K562 (cell line): ENCODE measurements around the gene MYO1H. TPM values are rescaled to one million over a fixed set of nuclear protein-coding genes. Genes with fewer than 3 reads are reported as not detected.

Experiments
- ATAC-seq: fragments of 200-7000 bp; cut with Tn5 transposase; 3 replicates; pipeline ENCODE4 v1.9.1; 2020; ENCODE audit warnings: moderate library complexity
- BruUV-seq: library from RNA; stranded (reverse); fragments of 400-500 nt; replicated peaks from 2 replicates; lab custom pipeline; 2021; lab: Mats Ljungman, UMichigan
- CTCF ChIA-PET: fragments of 300-600 bp; formaldehyde crosslinking; extraction: SDS; loops from one replicate; lab custom pipeline; 2021; ENCODE audit warnings: low intra/inter-chr PET ratio; lab: Yijun Ruan, JAX
- POLR2A ChIA-PET: fragments of 300-600, 350-650 bp; sonication (Branson Sonifier 250); formaldehyde crosslinking; extraction: SDS; loops from one replicate; lab custom pipeline; 2021; ENCODE audit warnings: antibody characterized with exemption, inconsistent platforms; lab: Yijun Ruan, JAX
- DNase-seq, 4 experiments: peaks; one replicate each; pipeline versions ENCODE4 v3.0.0 to v3.0.0-alpha.2; 2011 to 2018; ENCODE audit warnings: low spot score in 3 of 4, mixed read lengths in 3 of 4; ENCODE audit errors: extremely low read depth in 1 of 4
- FAIRE-seq: peaks from 2 replicates; lab custom pipeline; 2011; peaks lifted over from hg19 to GRCh38; lab: Jason Lieb, UNC
- H2AFZ ChIP-seq: 2 replicates; pipeline ENCODE4 v1.6.0; 2011; ENCODE audit warnings: low read depth, low read length, control low read depth, inconsistent platforms
- H3K27ac ChIP-seq: fragments of 200-600 bp; 3 replicates; pipeline ENCODE4 v1.8.0; 2011; ENCODE audit warnings: low read depth, mild to moderate bottlenecking, control low read depth, inconsistent platforms, low read length, moderate library complexity, mixed read lengths; ENCODE audit errors: extremely low read depth
- H3K27me3 ChIP-seq, 2 experiments: fragments of 300-600 bp in 1 of 2; 2 replicates in 1 of 2; 3 replicates in 1 of 2; pipeline versions ENCODE4 v1.6.0 to v1.8.0; 2011; ENCODE audit warnings: inconsistent platforms in 2 of 2, low read length in 2 of 2, mild to moderate bottlenecking in 1 of 2, mixed read lengths in 1 of 2, moderate library complexity in 1 of 2; ENCODE audit not compliant: control insufficient read depth in 2 of 2, insufficient read depth in 2 of 2
- H3K36me3 ChIP-seq: fragments of 300-600 bp; 3 replicates; pipeline ENCODE4 v1.8.0; 2011; ENCODE audit warnings: mild to moderate bottlenecking, low read length, inconsistent platforms; ENCODE audit not compliant: control insufficient read depth, insufficient read depth
- H3K4me1 ChIP-seq, 2 experiments: fragments of 200-600 bp in 1 of 2; replicated peaks in 1 of 2; 2 replicates in 1 of 2; 3 replicates in 1 of 2; pipeline versions ENCODE4 v1.5.1 to v1.8.0; 2011; ENCODE audit warnings: inconsistent platforms in 2 of 2, low read length in 2 of 2, mild to moderate bottlenecking in 1 of 2, mixed read lengths in 1 of 2, moderate library complexity in 1 of 2; ENCODE audit not compliant: control insufficient read depth in 2 of 2, insufficient read depth in 2 of 2
- H3K4me2 ChIP-seq: 2 replicates; pipeline ENCODE4 v1.6.1; 2011; ENCODE audit warnings: low read length, control low read depth, inconsistent platforms, mixed read lengths; ENCODE audit not compliant: insufficient read depth
- H3K4me3 ChIP-seq: fragments of 200-600 bp; sonication (generic), shearing (Covaris generic); 2 replicates; pipeline ENCODE4 v1.5.1; 2016; ENCODE audit warnings: control low read depth, inconsistent platforms
- H3K79me2 ChIP-seq: fragments of 200-600 bp; 3 replicates; pipeline ENCODE4 v1.8.0; 2011; ENCODE audit warnings: low read length, inconsistent platforms; ENCODE audit not compliant: control insufficient read depth, insufficient read depth
- H3K9ac ChIP-seq, 2 experiments: 2 replicates each; pipeline versions ENCODE4 v1.6.0 to v1.6.1; 2011; ENCODE audit warnings: low read depth in 2 of 2, low read length in 2 of 2, control low read depth in 1 of 2, inconsistent platforms in 1 of 2, mild to moderate bottlenecking in 1 of 2, mixed read lengths in 1 of 2; ENCODE audit not compliant: insufficient read depth in 1 of 2
- H3K9me1 ChIP-seq: one replicate; pipeline ENCODE4 v1.6.0; 2011; ENCODE audit warnings: inconsistent platforms, mild to moderate bottlenecking, low read length, moderate library complexity; ENCODE audit not compliant: control insufficient read depth, insufficient read depth
- H3K9me3 ChIP-seq: replicated peaks from 2 replicates; pipeline ENCODE4 v1.5.1; 2011; ENCODE audit warnings: low read depth, low read length, inconsistent platforms; ENCODE audit not compliant: control insufficient read depth, insufficient read depth
- H4K20me1 ChIP-seq: replicated peaks from 2 replicates; pipeline ENCODE4 v1.6.1; 2011; ENCODE audit warnings: low read length, inconsistent platforms, mixed read lengths; ENCODE audit not compliant: control insufficient read depth, insufficient read depth
- ETV5 ChIP-seq: sonication (generic); formaldehyde crosslinking; IDR thresholded peaks from 2 replicates; pipeline ENCODE4 v1.4.0; 2020; ENCODE audit warnings: low read depth, mild to moderate bottlenecking, missing genetic modification reagents
- FOSL1 ChIP-seq: fragments of 200-800 bp; sonication (Bioruptor generic); conservative IDR thresholded peaks from 2 replicates; pipeline ENCODE4 v1.6.1; 2016; ENCODE audit warnings: missing genetic modification characterization, missing compliant biosample characterization
- HNRNPUL1 ChIP-seq: fragments of 200-400 bp; formaldehyde crosslinking; IDR thresholded peaks from 2 replicates; pipeline ENCODE4 v1.6.1; 2017; ENCODE audit warnings: low read length
- HOXB6 ChIP-seq: fragments of 250-450 bp; sonication (Bioruptor Pico); IDR thresholded peaks from 2 replicates; pipeline ENCODE4 v1.5.1; 2022; ENCODE audit warnings: mild to moderate bottlenecking, borderline replicate concordance
- MBD2 ChIP-seq: sonication (generic); IDR thresholded peaks from 2 replicates; pipeline ENCODE4 v1.6.1; 2016; ENCODE audit warnings: low read depth, borderline replicate concordance
- MTA1 ChIP-seq: fragments of 450-650 bp; IDR thresholded peaks from 2 replicates; pipeline ENCODE4 v1.6.1; 2017; ENCODE audit warnings: borderline replicate concordance
- PCBP2 ChIP-seq: fragments of 200-400 bp; formaldehyde crosslinking; IDR thresholded peaks from 2 replicates; pipeline ENCODE4 v1.6.1; 2018; ENCODE audit warnings: low read length, low read depth, mild to moderate bottlenecking, moderate library complexity; ENCODE audit not compliant: poor library complexity, severe bottlenecking
- SIN3A ChIP-seq, 2 experiments: fragments of 150-350 bp in 1 of 2; IDR thresholded peaks; 2 replicates each; pipeline ENCODE4 v1.6.1; 2011 to 2016; ENCODE audit warnings: borderline replicate concordance in 2 of 2, low read depth in 2 of 2, low read length in 2 of 2, mild to moderate bottlenecking in 2 of 2, moderate library complexity in 2 of 2; ENCODE audit not compliant: control insufficient read depth in 1 of 2
- TOE1 ChIP-seq, 2 experiments: fragments of 450-650 bp in 1 of 2; sonication (generic) in 1 of 2; formaldehyde crosslinking in 1 of 2; IDR thresholded peaks; 2 replicates each; pipeline versions ENCODE4 v1.7.1 to v1.8.0; 2016 to 2022; ENCODE audit warnings: borderline replicate concordance in 2 of 2, mild to moderate bottlenecking in 2 of 2, antibody characterized with exemption in 1 of 2, inconsistent platforms in 1 of 2, low read depth in 1 of 2, missing genetic modification reagents in 1 of 2, moderate library complexity in 1 of 2
- TRIM28 ChIP-seq: fragments of 450-650 bp; IDR thresholded peaks from 2 replicates; pipeline ENCODE4 v1.6.1; 2017
- ZNF274 ChIP-seq: IDR thresholded peaks from 2 replicates; pipeline ENCODE4 v1.6.1; 2011; ENCODE audit warnings: low read depth, mild to moderate bottlenecking, low read length, moderate library complexity, borderline replicate concordance
- ZNF699 ChIP-seq: fragments of 250-450 bp; sonication (Bioruptor Pico); IDR thresholded peaks from 2 replicates; pipeline ENCODE4 v1.8.0; 2021; ENCODE audit warnings: mild to moderate bottlenecking, moderate library complexity; ENCODE audit not compliant: insufficient replicate concordance
- WGBS: fragments of 100-300 bp; shearing (Covaris generic); methylation state at CpG from one replicate; pipeline ENCODE4 v1.1.6; 2016; ENCODE audit warnings: low coverage, mixed read lengths; ENCODE audit not compliant: insufficient coverage; ENCODE audit errors: missing lambda C conversion rate; 5-methylcytosine and 5-hydroxymethylcytosine counted together
- in situ Hi-C: fragments of 300-500 bp; cut with MboI; formaldehyde crosslinking; loops from 4 replicates; pipeline ENCODE4 v1.15.0; 2018; ENCODE audit warnings: inconsistent platforms, mixed read lengths
- intact Hi-C: fragments of 100-400 bp; cut with micrococcal nuclease; formaldehyde crosslinking; loops from 2 replicates; pipeline ENCODE4 v1.14.2; 2022
- polyA plus RNA-seq, 8 experiments: library from polyadenylated mRNA; depleted of rRNA in 4 of 8; stranded (reverse) in 5 of 8; unstranded in 3 of 8; fragments of >200 nt; fragmentation: Nextera tagmentation in 2 of 8; fragmentation: Illumina TruSeq in 1 of 8; extraction: Ambion mirVana in 2 of 8; extraction: Trizol in 1 of 8; gene quantifications; 2 replicates each; pipeline versions ENCODE4 v1.2.1 to v1.2.3, GENCODE V29; 2011 to 2014; ENCODE audit warnings: inconsistent platforms in 1 of 8, missing spikeins in 1 of 8
- total RNA-seq, 7 experiments: library from RNA; depleted of rRNA in 6 of 7; stranded (reverse); fragments of >200 nt in 6 of 7; fragmentation: Illumina TruSeq in 2 of 7; extraction: Trizol in 2 of 7; gene quantifications; 2 replicates each; pipeline versions ENCODE4 v1.2.1 to v1.2.3, GENCODE V29; 2011 to 2021; ENCODE audit warnings: low replicate concordance in 1 of 7
- TF ChIP-seq, protein P1 (sequence below): IDR thresholded peaks from 2 replicates; pipeline ENCODE4 v1.6.1; 2011; ENCODE audit not compliant: insufficient read length; ENCODE audit errors: extremely low read depth
- TF ChIP-seq, protein P2 (sequence below): fragments of 250-450 bp; sonication (Bioruptor Pico); IDR thresholded peaks from 2 replicates; pipeline ENCODE4 v1.4.0; 2020
- TF ChIP-seq, protein P3 (sequence below): fragments of 150-350 bp; conservative IDR thresholded peaks from 2 replicates; pipeline ENCODE4 v1.6.1; 2014; ENCODE audit warnings: low read length

Gene MYO1H
- total and polyA plus RNA-seq, 9 of the 15 experiments (the other 6 are each of a cell fraction or from before 2014, with no cell fraction given) = not detected

DNA sequence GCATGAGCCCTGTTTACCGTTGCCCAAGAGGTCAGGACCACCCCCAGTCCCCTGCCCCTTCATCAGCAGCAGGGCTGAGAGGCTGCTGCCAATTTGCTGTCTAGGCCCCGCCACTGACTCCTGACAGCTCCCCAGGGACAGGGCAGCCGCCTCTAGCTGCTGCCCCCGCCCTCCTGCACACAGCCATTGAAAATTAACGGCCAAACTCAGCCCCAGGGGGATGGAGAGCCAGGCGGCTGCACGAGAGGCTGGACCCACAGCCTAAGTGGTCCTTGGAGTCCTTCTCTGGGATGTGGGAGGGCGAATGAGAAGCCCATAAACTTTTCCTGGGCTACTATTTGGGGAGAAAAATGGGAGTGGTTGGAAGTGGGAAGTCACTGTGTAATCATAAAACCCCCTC lies 43.2 kb upstream of the MYO1H start:
- CTCF ChIA-PET = no interaction called here
- intact Hi-C loops = no loop called here
- TF ChIP-seq HOXB6 (CRISPR knock-in tag) (no peak), FOSL1 (tag) (no peak), MTA1 (no peak), PCBP2 (no peak), HNRNPUL1 (no peak), ZNF274 (no peak), TOE1 (IDR thresholded peaks at IDR 0.05; ENCODE audit: borderline replicate concordance) (no peak), TOE1 (CRISPR knock-in tag; IDR thresholded peaks at IDR 0.05; ENCODE audit: borderline replicate concordance, low read depth) (no peak), ETV5 (CRISPR knock-in tag) (no peak), ZNF699 (CRISPR knock-in tag) (no peak), TRIM28 (no peak), MBD2 (no peak), SIN3A (IDR thresholded peaks at IDR 0.05; ENCODE audit: borderline replicate concordance in 2 of 2, control insufficient read depth in 1 of 2, low read depth in 2 of 2, low read length in 2 of 2) (no peak)
- TF ChIP-seq, protein P1, sequence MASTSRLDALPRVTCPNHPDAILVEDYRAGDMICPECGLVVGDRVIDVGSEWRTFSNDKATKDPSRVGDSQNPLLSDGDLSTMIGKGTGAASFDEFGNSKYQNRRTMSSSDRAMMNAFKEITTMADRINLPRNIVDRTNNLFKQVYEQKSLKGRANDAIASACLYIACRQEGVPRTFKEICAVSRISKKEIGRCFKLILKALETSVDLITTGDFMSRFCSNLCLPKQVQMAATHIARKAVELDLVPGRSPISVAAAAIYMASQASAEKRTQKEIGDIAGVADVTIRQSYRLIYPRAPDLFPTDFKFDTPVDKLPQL = no peak
- TF ChIP-seq, protein P2, sequence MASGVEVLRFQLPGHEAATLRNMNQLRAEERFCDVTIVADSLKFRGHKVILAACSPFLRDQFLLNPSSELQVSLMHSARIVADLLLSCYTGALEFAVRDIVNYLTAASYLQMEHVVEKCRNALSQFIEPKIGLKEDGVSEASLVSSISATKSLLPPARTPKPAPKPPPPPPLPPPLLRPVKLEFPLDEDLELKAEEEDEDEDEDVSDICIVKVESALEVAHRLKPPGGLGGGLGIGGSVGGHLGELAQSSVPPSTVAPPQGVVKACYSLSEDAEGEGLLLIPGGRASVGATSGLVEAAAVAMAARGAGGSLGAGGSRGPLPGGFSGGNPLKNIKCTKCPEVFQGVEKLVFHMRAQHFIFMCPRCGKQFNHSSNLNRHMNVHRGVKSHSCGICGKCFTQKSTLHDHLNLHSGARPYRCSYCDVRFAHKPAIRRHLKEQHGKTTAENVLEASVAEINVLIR (CRISPR knock-in tag) = no peak
- TF ChIP-seq, protein P3, sequence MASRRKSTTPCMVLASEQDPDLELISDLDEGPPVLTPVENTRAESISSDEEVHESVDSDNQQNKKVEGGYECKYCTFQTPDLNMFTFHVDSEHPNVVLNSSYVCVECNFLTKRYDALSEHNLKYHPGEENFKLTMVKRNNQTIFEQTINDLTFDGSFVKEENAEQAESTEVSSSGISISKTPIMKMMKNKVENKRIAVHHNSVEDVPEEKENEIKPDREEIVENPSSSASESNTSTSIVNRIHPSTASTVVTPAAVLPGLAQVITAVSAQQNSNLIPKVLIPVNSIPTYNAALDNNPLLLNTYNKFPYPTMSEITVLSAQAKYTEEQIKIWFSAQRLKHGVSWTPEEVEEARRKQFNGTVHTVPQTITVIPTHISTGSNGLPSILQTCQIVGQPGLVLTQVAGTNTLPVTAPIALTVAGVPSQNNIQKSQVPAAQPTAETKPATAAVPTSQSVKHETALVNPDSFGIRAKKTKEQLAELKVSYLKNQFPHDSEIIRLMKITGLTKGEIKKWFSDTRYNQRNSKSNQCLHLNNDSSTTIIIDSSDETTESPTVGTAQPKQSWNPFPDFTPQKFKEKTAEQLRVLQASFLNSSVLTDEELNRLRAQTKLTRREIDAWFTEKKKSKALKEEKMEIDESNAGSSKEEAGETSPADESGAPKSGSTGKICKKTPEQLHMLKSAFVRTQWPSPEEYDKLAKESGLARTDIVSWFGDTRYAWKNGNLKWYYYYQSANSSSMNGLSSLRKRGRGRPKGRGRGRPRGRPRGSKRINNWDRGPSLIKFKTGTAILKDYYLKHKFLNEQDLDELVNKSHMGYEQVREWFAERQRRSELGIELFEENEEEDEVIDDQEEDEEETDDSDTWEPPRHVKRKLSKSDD = no peak

More for the DNA sequence above, 43.2 kb upstream of the MYO1H start:
- Histone ChIP-seq H4K20me1 (0 out of 2 replicates have a peak, but pooled peaks cover 4% of the 10 kb centered on the region), H3K9me3 (no peaks in the 10 kb centered on the region), H3K27me3 (peaks cover 33 to 42% of the 10 kb centered on the region in 2 experiments; a peak in 4 of 5 replicates), H3K4me1 (peaks cover 0 to 2% of the 10 kb centered on the region in 2 experiments; a peak in 2 of 5 replicates), H3K27ac (no peak overlapping the region), H3K79me2 (no peaks in the 10 kb centered on the region), H2AFZ (no peak overlapping the region), H3K9me1 (no peaks in the 10 kb centered on the region), H3K4me2 (no peak overlapping the region), H3K36me3 (no peaks in the 10 kb centered on the region), H3K4me3 (no peak overlapping the region), H3K9ac (no peak overlapping the region)
- ATAC-seq (no peak), DNase-seq (no peak), FAIRE-seq (no peak)
- 1% methylated on average over 8 of the region's 8 CpGs for WGBS
- POLR2A ChIA-PET = no interaction called here
- BruUV-seq = no TSS peak
- in situ Hi-C loops = no loop called here
